OCI-LY7 (cell line): Measurements from ENCODE around the gene CCR5. TPM values are rescaled to one million over a fixed set of nuclear protein-coding genes. Genes with fewer than 3 reads are reported as not detected.

Source experiments
- BruUV-seq: library from RNA; stranded (reverse); fragments of 400-500 nt; replicated peaks from 2 replicates; lab custom pipeline; 2021; lab: Mats Ljungman, UMichigan
- CTCF ChIA-PET: fragments of 300-600 bp; sonication (Branson Sonifier 250); formaldehyde crosslinking; loops from one replicate; lab custom pipeline; 2022; ENCODE audit warnings: antibody characterized with exemption; ENCODE audit not compliant: unreplicated experiment; lab: Charles Lee
- POLR2A ChIA-PET: fragments of 300-600 bp; sonication (Branson Sonifier 250); formaldehyde crosslinking; loops from one replicate; lab custom pipeline; 2022; ENCODE audit warnings: antibody characterized with exemption; lab: Charles Lee
- DNase-seq: peaks from one replicate; pipeline ENCODE4 v3.0.0-alpha.2; 2015; ENCODE audit warnings: low spot score
- H2AFZ ChIP-seq: fragments of 200-600 bp; sonication (generic), shearing (Covaris generic); 2 replicates; pipeline ENCODE4 v1.6.1; 2014; ENCODE audit warnings: mild to moderate bottlenecking, antibody characterized with exemption, low read length, moderate library complexity
- H3K27ac ChIP-seq: fragments of 200-600 bp; sonication (generic); 2 replicates; pipeline ENCODE4 v1.5.1; 2014; ENCODE audit warnings: mixed run types, low read depth, mild to moderate bottlenecking, moderate library complexity, low read length, inconsistent platforms; ENCODE audit not compliant: poor library complexity, severe bottlenecking
- H3K36me3 ChIP-seq: fragments of 200-600 bp; sonication (generic); 2 replicates; pipeline ENCODE4 v1.6.1; 2014; ENCODE audit warnings: mild to moderate bottlenecking, antibody characterized with exemption, low read length, moderate library complexity, mixed read lengths; ENCODE audit not compliant: insufficient read depth
- H3K4me1 ChIP-seq: fragments of 200-600 bp; sonication (generic); 2 replicates; pipeline ENCODE4 v1.5.1; 2014; ENCODE audit warnings: mild to moderate bottlenecking, low read length; ENCODE audit not compliant: insufficient read depth, poor library complexity, severe bottlenecking
- H3K4me2 ChIP-seq: fragments of 200-600 bp; sonication (generic); 2 replicates; pipeline ENCODE4 v1.6.1; 2014; ENCODE audit warnings: mild to moderate bottlenecking, low read length
- H3K4me3 ChIP-seq: fragments of 200-600 bp; sonication (generic); 2 replicates; pipeline ENCODE4 v1.5.1; 2014; ENCODE audit warnings: mild to moderate bottlenecking, low read depth, low read length; ENCODE audit not compliant: poor library complexity, severe bottlenecking
- H3K79me2 ChIP-seq: fragments of 200-600 bp; sonication (generic); 2 replicates; pipeline ENCODE4 v1.6.1; 2016; ENCODE audit warnings: low read depth, mild to moderate bottlenecking, low read length, moderate library complexity, mixed read lengths; ENCODE audit not compliant: insufficient read depth
- H3K9me2 ChIP-seq: fragments of 200-600 bp; sonication (generic); 2 replicates; pipeline ENCODE4 v1.6.1; 2016; ENCODE audit warnings: mild to moderate bottlenecking, low read length, mixed read lengths; ENCODE audit not compliant: insufficient read depth
- H3K9me3 ChIP-seq: fragments of 200-600 bp; sonication (generic); 2 replicates; pipeline ENCODE4 v1.6.1; 2014; ENCODE audit warnings: mild to moderate bottlenecking, mixed run types, low read length, mixed read lengths
- H4K20me1 ChIP-seq: fragments of 200-600 bp; sonication (generic); 2 replicates; pipeline ENCODE4 v1.6.1; 2014; ENCODE audit warnings: mild to moderate bottlenecking, antibody characterized with exemption, low read length, moderate library complexity, mixed read lengths; ENCODE audit not compliant: insufficient read depth
- EZH2phosphoT487 ChIP-seq: fragments of 200-600 bp; sonication (generic); IDR thresholded peaks from 2 replicates; pipeline ENCODE4 v1.6.1; 2018; ENCODE audit warnings: low read depth, borderline replicate concordance, mild to moderate bottlenecking, mixed run types, antibody characterized with exemption, low read length, moderate library complexity, mixed read lengths
- intact Hi-C: fragments of 100-400 bp; cut with micrococcal nuclease; formaldehyde crosslinking; loops from one replicate; pipeline ENCODE4 v1.10.0; 2022; ENCODE audit not compliant: unreplicated experiment
- total RNA-seq, 2 experiments: library from RNA; depleted of rRNA in 1 of 2; stranded (reverse); fragments of >200 nt in 1 of 2; shearing (Covaris generic) in 1 of 2; gene quantifications; 2 replicates each; pipeline ENCODE4 v1.2.3, GENCODE V29; 2014 to 2022
- TF ChIP-seq, protein P1 (sequence below): fragments of 200-600 bp; sonication (generic); conservative IDR thresholded peaks from 2 replicates; pipeline ENCODE4 v1.5.1; 2014; ENCODE audit warnings: mild to moderate bottlenecking, antibody characterized with exemption, low read length, moderate library complexity, mixed read lengths

Gene CCR5
- total RNA-seq, 2 experiments from 2014 or later: not detected

DNA sequence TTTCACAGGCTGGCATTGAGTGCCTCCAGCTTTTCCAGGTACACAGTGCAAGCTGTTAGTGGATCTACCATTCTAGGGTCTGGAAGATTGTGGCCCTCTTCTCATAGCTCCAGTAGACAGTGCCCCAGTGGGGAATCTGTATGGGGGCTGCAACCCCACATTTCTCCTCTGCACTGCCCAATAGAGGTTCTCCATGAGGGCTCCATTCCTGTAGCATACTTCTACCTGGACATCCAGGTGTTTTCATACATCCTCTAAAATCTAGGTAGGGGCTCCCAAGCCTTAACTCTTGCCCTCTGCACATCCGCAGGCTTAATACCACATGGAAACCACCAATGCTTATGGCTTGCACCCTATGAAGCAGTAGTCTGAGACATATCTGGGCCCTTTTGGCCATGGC, 31.9 kb upstream of the CCR5 start:
- intact Hi-C loops: no loop called here
- Histone ChIP-seq H3K4me2 (no peak overlapping the region), H3K4me1 (no peaks in the 10 kb centered on the region), H3K36me3 (no peaks in the 10 kb centered on the region), H3K4me3 (no peak overlapping the region), H4K20me1 (no peaks in the 10 kb centered on the region), H3K9me2 (no peaks in the 10 kb centered on the region), H2AFZ (no peak overlapping the region), H3K27ac (no peak overlapping the region), H3K9me3 (peaks cover 14% of the 10 kb centered on the region; the same call in 1 of the 2 replicates), H3K79me2 (no peaks in the 10 kb centered on the region)
- no peak for DNase-seq
- no TSS peak for BruUV-seq
- ChIA-PET CTCF (no interaction called here), POLR2A (interaction anchor here (0.6 kb wide), 1 partner anchor 294 kb away, joined by 3 read pairs; no protein-coding TSS in a partner anchor)
- TF ChIP-seq, protein P1, sequence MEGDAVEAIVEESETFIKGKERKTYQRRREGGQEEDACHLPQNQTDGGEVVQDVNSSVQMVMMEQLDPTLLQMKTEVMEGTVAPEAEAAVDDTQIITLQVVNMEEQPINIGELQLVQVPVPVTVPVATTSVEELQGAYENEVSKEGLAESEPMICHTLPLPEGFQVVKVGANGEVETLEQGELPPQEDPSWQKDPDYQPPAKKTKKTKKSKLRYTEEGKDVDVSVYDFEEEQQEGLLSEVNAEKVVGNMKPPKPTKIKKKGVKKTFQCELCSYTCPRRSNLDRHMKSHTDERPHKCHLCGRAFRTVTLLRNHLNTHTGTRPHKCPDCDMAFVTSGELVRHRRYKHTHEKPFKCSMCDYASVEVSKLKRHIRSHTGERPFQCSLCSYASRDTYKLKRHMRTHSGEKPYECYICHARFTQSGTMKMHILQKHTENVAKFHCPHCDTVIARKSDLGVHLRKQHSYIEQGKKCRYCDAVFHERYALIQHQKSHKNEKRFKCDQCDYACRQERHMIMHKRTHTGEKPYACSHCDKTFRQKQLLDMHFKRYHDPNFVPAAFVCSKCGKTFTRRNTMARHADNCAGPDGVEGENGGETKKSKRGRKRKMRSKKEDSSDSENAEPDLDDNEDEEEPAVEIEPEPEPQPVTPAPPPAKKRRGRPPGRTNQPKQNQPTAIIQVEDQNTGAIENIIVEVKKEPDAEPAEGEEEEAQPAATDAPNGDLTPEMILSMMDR: no peak
- TF ChIP-seq EZH2phosphoT487: no peak

- H3K27ac ChIP-seq: no peak overlapping the region
- BruUV-seq: no TSS peak
- H3K4me2 ChIP-seq: no peak overlapping the region
- no peaks in the 10 kb centered on the region for H3K79me2 ChIP-seq
- H3K9me3 ChIP-seq: peaks cover 2% of the 10 kb centered on the region; the same call in 1 of the 2 replicates
- intact Hi-C loops: no loop called here
- no peak for TF ChIP-seq EZH2phosphoT487
- TF ChIP-seq, protein P1: no peak
- H3K4me3 ChIP-seq: no peak overlapping the region
- CTCF ChIA-PET: no interaction called here
- no peak for DNase-seq
- H4K20me1 ChIP-seq: no peaks in the 10 kb centered on the region
- H3K36me3 ChIP-seq: no peaks in the 10 kb centered on the region
- no peak overlapping the region for H2AFZ ChIP-seq
- H3K4me1 ChIP-seq: no peaks in the 10 kb centered on the region
- POLR2A ChIA-PET: no interaction called here
- no peaks in the 10 kb centered on the region for H3K9me2 ChIP-seq
Measured at GRCh38 chr3:46344476-46344875, 26.3 kb upstream of the CCR5 start.

DNA sequence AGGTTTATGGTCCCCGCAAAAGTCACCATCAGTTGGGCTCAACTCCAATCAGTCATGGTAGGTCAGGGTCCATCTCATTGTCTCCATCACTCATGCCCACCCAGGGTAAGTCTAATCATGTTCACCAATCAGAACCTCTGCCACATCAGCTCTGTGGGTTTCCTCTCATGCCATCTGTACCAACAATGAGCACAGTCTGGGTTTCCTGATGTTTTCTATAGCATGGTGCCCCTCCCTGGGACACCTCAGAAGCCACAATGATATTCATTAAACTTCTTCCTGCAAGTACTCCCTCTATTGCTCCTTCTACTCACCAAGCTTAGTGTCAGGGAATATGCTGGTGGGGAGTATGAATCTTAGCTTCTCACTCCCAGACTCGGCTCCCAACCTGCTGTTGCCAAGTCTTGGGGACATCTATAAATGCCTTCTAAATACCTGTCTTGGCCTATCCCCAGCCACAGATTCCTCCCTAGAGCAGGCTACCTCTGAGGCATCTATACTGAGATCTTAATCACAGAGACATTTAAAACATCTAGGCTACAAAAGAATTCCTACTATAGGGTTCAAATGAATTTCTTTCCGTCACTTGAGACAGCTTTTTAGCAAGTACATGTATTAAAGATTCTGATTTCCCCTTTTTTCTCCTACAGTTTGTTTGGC, 21.8 kb upstream of the CCR5 start:
- no peaks in the 10 kb centered on the region for H3K79me2 ChIP-seq
- intact Hi-C loops: no loop called here
- no peak overlapping the region for H3K27ac ChIP-seq
- no peak for TF ChIP-seq EZH2phosphoT487
- TF ChIP-seq, protein P1: no peak
- H3K9me2 ChIP-seq: no peaks in the 10 kb centered on the region
- H3K4me2 ChIP-seq: no peak overlapping the region
- ChIA-PET POLR2A (no interaction called here), CTCF (no interaction called here)
- no peak for DNase-seq
- H4K20me1 ChIP-seq: no peaks in the 10 kb centered on the region
- peaks cover 9% of the 10 kb centered on the region for H3K4me1 ChIP-seq
- H3K36me3 ChIP-seq: no peaks in the 10 kb centered on the region
- no peaks in the 10 kb centered on the region; the same call in 1 of the 2 replicates for H3K9me3 ChIP-seq
- H2AFZ ChIP-seq: no peak overlapping the region
- BruUV-seq: no TSS peak
- H3K4me3 ChIP-seq: no peak overlapping the region
